ENCODE measurements around the gene RBM8A. TPM values are rescaled to one million over a fixed set of nuclear protein-coding genes. Genes with fewer than 3 reads are reported as not detected.

RBM8A gene
- total RNA-seq, 1 donor from 2014 or later: 173 TPM

- Histone ChIP-seq H3K27me3 (ENCODE audit: control insufficient read depth, insufficient read depth, low read length) (no peaks in the 10 kb centered on the region), H3K36me3 (ENCODE audit: control insufficient read depth, insufficient read depth, low read length) (no peaks in the 10 kb centered on the region), H3K4me3 (ENCODE audit: low read depth, low read length) (no peak overlapping the region)
- no peak for DNase-seq (ENCODE audit: low read depth)
- TF ChIP-seq, protein P1, sequence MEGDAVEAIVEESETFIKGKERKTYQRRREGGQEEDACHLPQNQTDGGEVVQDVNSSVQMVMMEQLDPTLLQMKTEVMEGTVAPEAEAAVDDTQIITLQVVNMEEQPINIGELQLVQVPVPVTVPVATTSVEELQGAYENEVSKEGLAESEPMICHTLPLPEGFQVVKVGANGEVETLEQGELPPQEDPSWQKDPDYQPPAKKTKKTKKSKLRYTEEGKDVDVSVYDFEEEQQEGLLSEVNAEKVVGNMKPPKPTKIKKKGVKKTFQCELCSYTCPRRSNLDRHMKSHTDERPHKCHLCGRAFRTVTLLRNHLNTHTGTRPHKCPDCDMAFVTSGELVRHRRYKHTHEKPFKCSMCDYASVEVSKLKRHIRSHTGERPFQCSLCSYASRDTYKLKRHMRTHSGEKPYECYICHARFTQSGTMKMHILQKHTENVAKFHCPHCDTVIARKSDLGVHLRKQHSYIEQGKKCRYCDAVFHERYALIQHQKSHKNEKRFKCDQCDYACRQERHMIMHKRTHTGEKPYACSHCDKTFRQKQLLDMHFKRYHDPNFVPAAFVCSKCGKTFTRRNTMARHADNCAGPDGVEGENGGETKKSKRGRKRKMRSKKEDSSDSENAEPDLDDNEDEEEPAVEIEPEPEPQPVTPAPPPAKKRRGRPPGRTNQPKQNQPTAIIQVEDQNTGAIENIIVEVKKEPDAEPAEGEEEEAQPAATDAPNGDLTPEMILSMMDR (IDR thresholded peaks at IDR 0.05; ENCODE audit: insufficient read depth, low read length, poor library complexity, severe bottlenecking): no peak
Observed at GRCh38 chr1:145878724-145879123, 48.6 kb downstream of the RBM8A start.

DNA sequence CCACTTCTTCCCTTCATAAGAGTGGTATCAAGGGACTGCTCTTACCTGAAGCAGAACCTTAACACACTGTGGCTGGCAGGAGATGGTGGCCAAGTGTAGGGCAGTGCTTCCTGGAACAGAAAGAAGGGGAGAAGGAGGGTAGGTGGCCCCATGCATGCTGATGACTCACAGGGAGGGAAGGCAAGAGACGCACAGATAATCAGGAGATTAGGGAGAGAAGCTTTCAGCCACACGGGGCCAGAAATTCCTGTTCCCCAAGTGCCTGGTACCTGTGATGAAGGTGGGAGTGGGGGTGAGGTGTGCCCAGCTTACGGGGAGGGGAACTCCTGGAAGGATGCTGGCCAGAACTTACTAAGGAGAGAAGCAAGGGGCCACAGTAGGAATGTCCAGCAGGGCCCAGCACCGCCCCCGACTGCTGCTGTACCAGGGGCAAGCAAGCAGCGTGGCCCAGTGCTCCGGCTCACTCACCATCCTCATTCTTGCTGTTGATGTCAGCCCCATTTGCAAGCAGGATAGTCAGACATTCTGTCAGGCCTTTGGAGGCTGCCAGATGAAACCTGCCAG, 49.3 kb downstream of the RBM8A start:
- H3K27me3 ChIP-seq (ENCODE audit: control insufficient read depth, insufficient read depth, low read length): no peaks in the 10 kb centered on the region
- no peak overlapping the region for H3K4me3 ChIP-seq (ENCODE audit: low read depth, low read length)
- no peaks in the 10 kb centered on the region for H3K36me3 ChIP-seq (ENCODE audit: control insufficient read depth, insufficient read depth, low read length)
- TF ChIP-seq, protein P1 (IDR thresholded peaks at IDR 0.05; ENCODE audit: insufficient read depth, low read length, poor library complexity, severe bottlenecking): no peak
- no peak for DNase-seq (ENCODE audit: low read depth)

DNA sequence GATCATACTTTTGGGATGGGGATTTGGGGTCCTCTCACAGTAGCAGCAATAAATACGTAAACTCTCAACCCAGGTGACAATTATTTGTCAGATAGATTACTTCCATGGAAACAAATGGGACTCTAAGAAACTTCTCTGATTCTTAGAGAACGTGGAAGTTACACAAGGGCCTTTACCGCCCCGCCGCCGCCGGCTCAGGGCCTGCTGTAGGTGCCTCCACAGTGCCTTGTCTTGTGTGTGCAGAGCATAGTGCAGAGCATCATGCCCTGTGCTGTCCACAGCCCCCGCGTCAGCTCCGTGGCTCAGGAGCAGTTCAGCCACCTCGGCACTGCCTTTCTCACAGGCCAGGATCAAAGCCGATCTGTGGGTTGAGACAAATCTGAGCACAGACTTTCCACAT, 52.6 kb downstream of the RBM8A start:
- no peak for DNase-seq (ENCODE audit: low read depth)
- no peaks in the 10 kb centered on the region for H3K36me3 ChIP-seq (ENCODE audit: control insufficient read depth, insufficient read depth, low read length)
- H3K27me3 ChIP-seq (ENCODE audit: control insufficient read depth, insufficient read depth, low read length): no peaks in the 10 kb centered on the region
- no peak overlapping the region for H3K4me3 ChIP-seq (ENCODE audit: low read depth, low read length)
- TF ChIP-seq, protein P1 (IDR thresholded peaks at IDR 0.05; ENCODE audit: insufficient read depth, low read length, poor library complexity, severe bottlenecking): no peak

GRCh38 chr1:145871994-145872924, 55.0 kb downstream of the RBM8A start:
- H3K4me3 ChIP-seq (ENCODE audit: low read depth, low read length): peak overlapping the region; percentile 3

More at GRCh38 chr1:145871994-145872924, 55.0 kb downstream of the RBM8A start:
- no peak for DNase-seq (ENCODE audit: low read depth)
- H3K27me3 ChIP-seq (ENCODE audit: control insufficient read depth, insufficient read depth, low read length): no peaks in the 10 kb centered on the region
- H3K36me3 ChIP-seq (ENCODE audit: control insufficient read depth, insufficient read depth, low read length): no peaks in the 10 kb centered on the region
- TF ChIP-seq, protein P1 (IDR thresholded peaks at IDR 0.05; ENCODE audit: insufficient read depth, low read length, poor library complexity, severe bottlenecking): no peak

Other genes with a start within 250 kb of the RBM8A start
- gene PDZK1, start 220.1 kb downstream of the RBM8A start, total RNA-seq: 0.62 TPM in 1 of 2 replicates, not detected in the other
- gene CD160, start 208.0 kb downstream of the RBM8A start, total RNA-seq: not detected in 2 replicates
- 7.7 and 8.5 TPM in 2 replicates for gene RNF115, start 103.4 kb downstream of the RBM8A start, total RNA-seq
- 43.4 and 44.2 TPM in 2 replicates for gene POLR3C, start 103.3 kb downstream of the RBM8A start, total RNA-seq
- 1.9 and 2.5 TPM in 2 replicates for gene NUDT17, start 81.9 kb downstream of the RBM8A start, total RNA-seq
- 17.7 and 19.6 TPM in 2 replicates for gene PIAS3, start 68.4 kb downstream of the RBM8A start, total RNA-seq
- gene ANKRD35, start 41.6 kb downstream of the RBM8A start, total RNA-seq: 0.07 TPM in 1 of 2 replicates, not detected in the other
- 0.08 and 0.89 TPM in 2 replicates for gene ITGA10, start 17.4 kb downstream of the RBM8A start, total RNA-seq
- 25.9 and 31.2 TPM in 2 replicates for gene PEX11B, start 8.8 kb downstream of the RBM8A start, total RNA-seq
- 23.2 and 28.0 TPM in 2 replicates for gene LIX1L, start 30.5 kb upstream of the RBM8A start, total RNA-seq
- gene ANKRD34A, start 37.1 kb upstream of the RBM8A start, total RNA-seq: 0.46 TPM in 1 of 2 replicates, not detected in the other
- 12.2 and 14.3 TPM in 2 replicates for gene POLR3GL, start 37.2 kb upstream of the RBM8A start, total RNA-seq
- gene TXNIP, start 69.1 kb upstream of the RBM8A start, total RNA-seq: 14.7 and 19.0 TPM in 2 replicates
- gene HJV, start 94.3 kb upstream of the RBM8A start, total RNA-seq: not detected in 2 replicates
- 0.82 and 1.4 TPM in 2 replicates for gene NBPF10, start 217.3 kb upstream of the RBM8A start, total RNA-seq